HepG2 (cell line): ENCODE data around the gene NDUFB7. TPM values are rescaled to one million over a fixed set of nuclear protein-coding genes. Genes with fewer than 3 reads are reported as not detected.

Experiments used
- CREB1 ChIP-seq, 2 experiments: fragments of 450-650 bp in 1 of 2; IDR thresholded peaks; 2 replicates each; pipeline ENCODE4 v1.6.1; 2016 to 2017; ENCODE audit warnings: control low read depth in 1 of 2, mild to moderate bottlenecking in 1 of 2, missing compliant biosample characterization in 1 of 2, missing genetic modification characterization in 1 of 2
- GATAD2A ChIP-seq: IDR thresholded peaks from 2 replicates; pipeline ENCODE4 v1.6.1; 2016
- HMGXB4 ChIP-seq, 2 experiments: sonication (generic) in 1 of 2; formaldehyde crosslinking in 1 of 2; IDR thresholded peaks; 2 replicates each; pipeline versions ENCODE4 v1.4.0 to v1.6.1; 2018 to 2020; ENCODE audit warnings: missing genetic modification reagents in 2 of 2, borderline replicate concordance in 1 of 2, low read depth in 1 of 2, mild to moderate bottlenecking in 1 of 2, missing biosample characterization in 1 of 2
- HNRNPLL ChIP-seq: fragments of 200-400 bp; formaldehyde crosslinking; IDR thresholded peaks from 2 replicates; pipeline ENCODE4 v1.6.1; 2017; ENCODE audit warnings: mild to moderate bottlenecking, low read depth, low read length; ENCODE audit not compliant: poor library complexity, severe bottlenecking
- KLF6 ChIP-seq: IDR thresholded peaks from 2 replicates; pipeline ENCODE4 v1.8.0; 2016; ENCODE audit warnings: missing biosample characterization, missing genetic modification reagents
- MTF2 ChIP-seq: sonication (generic); formaldehyde crosslinking; IDR thresholded peaks from 2 replicates; pipeline ENCODE4 v1.5.0; 2020; ENCODE audit warnings: missing genetic modification reagents, borderline replicate concordance
- RBM22 ChIP-seq: fragments of 200-400 bp; formaldehyde crosslinking; optimal IDR thresholded peaks from 2 replicates; pipeline ENCODE3; 2017; ENCODE audit warnings: mild to moderate bottlenecking, low read length, moderate library complexity
- SAP130 ChIP-seq: IDR thresholded peaks from 2 replicates; pipeline ENCODE4 v1.6.1; 2016; ENCODE audit warnings: low read depth
- SMARCC2 ChIP-seq: fragments of 450-650 bp; IDR thresholded peaks from 2 replicates; pipeline ENCODE4 v1.6.1; 2017; ENCODE audit warnings: antibody characterized with exemption, mild to moderate bottlenecking
- SOX13 ChIP-seq, 3 experiments: fragments of 450-650 bp in 1 of 3; sonication (generic) in 1 of 3; formaldehyde crosslinking in 1 of 3; IDR thresholded peaks in 2 of 3; conservative IDR thresholded peaks in 1 of 3; 2 replicates each; pipeline versions ENCODE4 v1.5.0 to v1.6.1; 2016 to 2020; ENCODE audit warnings: antibody characterized with exemption in 1 of 3, mild to moderate bottlenecking in 1 of 3, missing compliant biosample characterization in 1 of 3, missing genetic modification reagents in 1 of 3, moderate library complexity in 1 of 3
- SP140L ChIP-seq: sonication (generic); formaldehyde crosslinking; IDR thresholded peaks from 2 replicates; pipeline ENCODE4 v1.4.0; 2020; ENCODE audit warnings: missing genetic modification reagents, borderline replicate concordance
- TAF15 ChIP-seq: fragments of 200-400 bp; formaldehyde crosslinking; IDR thresholded peaks from one replicate; pipeline ENCODE4 v1.6.1; 2018; ENCODE audit warnings: mild to moderate bottlenecking, low read depth, low read length; ENCODE audit not compliant: poor library complexity, severe bottlenecking
- TCF7 ChIP-seq: sonication (generic); IDR thresholded peaks from 2 replicates; pipeline ENCODE4 v1.6.1; 2016; ENCODE audit warnings: antibody characterized with exemption, low read depth
- TFDP1 ChIP-seq: IDR thresholded peaks from 2 replicates; pipeline ENCODE4 v1.6.1; 2016; ENCODE audit warnings: missing compliant biosample characterization, missing genetic modification reagents, borderline replicate concordance
- ZFY ChIP-seq: sonication (generic); formaldehyde crosslinking; IDR thresholded peaks from 2 replicates; pipeline ENCODE4 v1.4.0; 2020; ENCODE audit warnings: missing genetic modification reagents
- ZNF12 ChIP-seq: sonication (generic); formaldehyde crosslinking; IDR thresholded peaks from 2 replicates; pipeline ENCODE4 v1.5.0; 2020; ENCODE audit warnings: missing genetic modification reagents
- ZNF556 ChIP-seq: sonication (generic); formaldehyde crosslinking; IDR thresholded peaks from 2 replicates; pipeline ENCODE4 v1.4.0; 2020; ENCODE audit warnings: mild to moderate bottlenecking, missing genetic modification reagents, borderline replicate concordance
- ZNF703 ChIP-seq: sonication (generic); formaldehyde crosslinking; IDR thresholded peaks from 2 replicates; pipeline ENCODE4 v1.5.1; 2020; ENCODE audit warnings: missing genetic modification reagents, mild to moderate bottlenecking, moderate library complexity, borderline replicate concordance
- ZNF761 ChIP-seq: sonication (generic); formaldehyde crosslinking; conservative IDR thresholded peaks from 2 replicates; pipeline ENCODE4 v1.4.0; 2020; ENCODE audit warnings: mild to moderate bottlenecking, missing genetic modification reagents
- polyA plus RNA-seq, 8 experiments: library from polyadenylated mRNA; depleted of rRNA in 3 of 8; stranded (reverse) in 7 of 8; unstranded in 1 of 8; fragments of >200 nt; fragmentation: Illumina TruSeq in 4 of 8; extraction: Trizol in 4 of 8; gene quantifications; 2 replicates each; pipeline versions ENCODE4 v1.2.1 to v1.2.3, GENCODE V29; 2011 to 2016; ENCODE audit warnings: low read depth in 4 of 8, missing spikeins in 1 of 8, mixed read lengths in 1 of 8; ENCODE audit not compliant: insufficient read depth in 1 of 8
- total RNA-seq, 5 experiments: library from RNA; depleted of rRNA; stranded (reverse); fragments of >200 nt; fragmentation: Illumina TruSeq; extraction: Trizol; gene quantifications; 2 replicates each; pipeline ENCODE4 v1.2.3, GENCODE V29; 2016; ENCODE audit warnings: low read depth in 1 of 5
- TF ChIP-seq, protein P1 (sequence below): sonication (generic); formaldehyde crosslinking; IDR thresholded peaks from 2 replicates; pipeline ENCODE4 v1.8.0; 2022; ENCODE audit warnings: mild to moderate bottlenecking, missing genetic modification reagents; ENCODE audit not compliant: insufficient replicate concordance
- TF ChIP-seq, protein P2 (sequence below): sonication (generic); formaldehyde crosslinking; IDR thresholded peaks from 2 replicates; pipeline ENCODE4 v1.4.0; 2020; ENCODE audit warnings: missing genetic modification reagents, borderline replicate concordance

Gene NDUFB7
- total and polyA plus RNA-seq, 2 of the 13 experiments (the other 11 are each of a cell fraction or from before 2014, with no cell fraction given), result 156 to 198 TPM

DNA sequence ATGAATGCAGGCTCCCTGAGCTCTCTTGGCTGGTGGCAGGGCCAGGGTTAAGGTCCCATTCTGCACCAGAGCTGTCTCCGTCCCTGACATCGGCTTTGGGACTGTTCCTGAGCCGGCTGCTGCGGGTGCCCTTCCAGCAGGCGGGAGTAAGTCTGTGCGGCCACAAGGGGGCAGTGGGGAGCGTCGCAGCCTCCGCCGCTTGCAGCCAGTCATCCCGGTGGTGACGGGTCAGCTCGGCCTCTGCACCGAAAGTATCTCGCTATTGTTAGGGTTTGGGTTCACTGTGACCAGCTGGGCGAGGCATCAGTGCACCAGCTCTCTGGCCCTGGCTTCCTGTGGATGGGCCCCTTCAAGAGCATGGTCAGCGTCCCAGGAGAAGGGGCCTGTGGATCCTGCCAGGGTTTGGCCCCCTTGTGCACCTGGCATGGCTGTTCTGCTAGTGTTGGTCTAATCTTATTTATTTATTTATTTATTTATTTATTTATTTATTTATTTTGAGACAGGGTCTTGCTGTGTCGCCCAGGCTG lies 15.1 kb downstream of the NDUFB7 start (continued):
- no peak for TF ChIP-seq TCF7
- TF ChIP-seq HMGXB4 (CRISPR knock-in tag; IDR thresholded peaks at IDR 0.05; ENCODE audit: borderline replicate concordance in 1 of 2, low read depth in 1 of 2), result peak; percentile 76 to 89
- TF ChIP-seq ZNF556 (CRISPR knock-in tag), result peak; percentile 79
- TF ChIP-seq SP140L (CRISPR knock-in tag), result no peak
- TF ChIP-seq ZNF703 (CRISPR knock-in tag), result no peak
- TF ChIP-seq, protein P1, sequence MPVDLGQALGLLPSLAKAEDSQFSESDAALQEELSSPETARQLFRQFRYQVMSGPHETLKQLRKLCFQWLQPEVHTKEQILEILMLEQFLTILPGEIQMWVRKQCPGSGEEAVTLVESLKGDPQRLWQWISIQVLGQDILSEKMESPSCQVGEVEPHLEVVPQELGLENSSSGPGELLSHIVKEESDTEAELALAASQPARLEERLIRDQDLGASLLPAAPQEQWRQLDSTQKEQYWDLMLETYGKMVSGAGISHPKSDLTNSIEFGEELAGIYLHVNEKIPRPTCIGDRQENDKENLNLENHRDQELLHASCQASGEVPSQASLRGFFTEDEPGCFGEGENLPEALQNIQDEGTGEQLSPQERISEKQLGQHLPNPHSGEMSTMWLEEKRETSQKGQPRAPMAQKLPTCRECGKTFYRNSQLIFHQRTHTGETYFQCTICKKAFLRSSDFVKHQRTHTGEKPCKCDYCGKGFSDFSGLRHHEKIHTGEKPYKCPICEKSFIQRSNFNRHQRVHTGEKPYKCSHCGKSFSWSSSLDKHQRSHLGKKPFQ (CRISPR knock-in tag), result no peak
- TF ChIP-seq ZFY (CRISPR knock-in tag), result 0 out of 2 replicates have a peak, but pooled peaks have one; percentile 18
- no peak for TF ChIP-seq SOX13 (IDR thresholded peaks at IDR 0.05)
- 0 out of 4 replicates have a peak, but pooled peaks of 1 of the 2 experiments have one; percentile 16 for TF ChIP-seq SOX13 (CRISPR knock-in tag; conservative IDR thresholded peaks at IDR 0.05 in 1 of 2, IDR thresholded peaks at IDR 0.05 in 1 of 2)
- TF ChIP-seq ZNF12 (CRISPR knock-in tag), result peak; percentile 45; the same call in 1 of the 2 replicates
- 0 out of 2 replicates have a peak, but pooled peaks have one; percentile 28 for TF ChIP-seq ZNF761 (CRISPR knock-in tag)
- peak; percentile 45 for TF ChIP-seq HNRNPLL
- TF ChIP-seq KLF6 (CRISPR knock-in tag), result 0 out of 2 replicates have a peak, but pooled peaks have one; percentile 44
- no peak for TF ChIP-seq RBM22
- 0 out of 2 replicates have a peak, but pooled peaks have one; percentile 27 for TF ChIP-seq GATAD2A (CRISPR knock-in tag)
- TF ChIP-seq SMARCC2, result no peak
- peak; percentile 63 for TF ChIP-seq SAP130 (CRISPR knock-in tag)
- TF ChIP-seq MTF2 (CRISPR knock-in tag), result no peak
- TF ChIP-seq CREB1 (IDR thresholded peaks at IDR 0.05), result peak; percentile 32; the same call in 1 of the 2 replicates
- TF ChIP-seq CREB1 (CRISPR knock-in tag; IDR thresholded peaks at IDR 0.05), result no peak
- TF ChIP-seq TFDP1 (CRISPR knock-in tag), result 0 out of 2 replicates have a peak, but pooled peaks have one; percentile 33
- peak; percentile 48 for TF ChIP-seq TAF15
- TF ChIP-seq, protein P2, sequence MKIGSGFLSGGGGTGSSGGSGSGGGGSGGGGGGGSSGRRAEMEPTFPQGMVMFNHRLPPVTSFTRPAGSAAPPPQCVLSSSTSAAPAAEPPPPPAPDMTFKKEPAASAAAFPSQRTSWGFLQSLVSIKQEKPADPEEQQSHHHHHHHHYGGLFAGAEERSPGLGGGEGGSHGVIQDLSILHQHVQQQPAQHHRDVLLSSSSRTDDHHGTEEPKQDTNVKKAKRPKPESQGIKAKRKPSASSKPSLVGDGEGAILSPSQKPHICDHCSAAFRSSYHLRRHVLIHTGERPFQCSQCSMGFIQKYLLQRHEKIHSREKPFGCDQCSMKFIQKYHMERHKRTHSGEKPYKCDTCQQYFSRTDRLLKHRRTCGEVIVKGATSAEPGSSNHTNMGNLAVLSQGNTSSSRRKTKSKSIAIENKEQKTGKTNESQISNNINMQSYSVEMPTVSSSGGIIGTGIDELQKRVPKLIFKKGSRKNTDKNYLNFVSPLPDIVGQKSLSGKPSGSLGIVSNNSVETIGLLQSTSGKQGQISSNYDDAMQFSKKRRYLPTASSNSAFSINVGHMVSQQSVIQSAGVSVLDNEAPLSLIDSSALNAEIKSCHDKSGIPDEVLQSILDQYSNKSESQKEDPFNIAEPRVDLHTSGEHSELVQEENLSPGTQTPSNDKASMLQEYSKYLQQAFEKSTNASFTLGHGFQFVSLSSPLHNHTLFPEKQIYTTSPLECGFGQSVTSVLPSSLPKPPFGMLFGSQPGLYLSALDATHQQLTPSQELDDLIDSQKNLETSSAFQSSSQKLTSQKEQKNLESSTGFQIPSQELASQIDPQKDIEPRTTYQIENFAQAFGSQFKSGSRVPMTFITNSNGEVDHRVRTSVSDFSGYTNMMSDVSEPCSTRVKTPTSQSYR (CRISPR knock-in tag), result 0 out of 2 replicates have a peak, but pooled peaks have one; percentile 17
